ENCODE results near the gene ITPRID1.
A peak's percentile ranks its signal among the peaks of the same experiment; 100 is the strongest.
"Not testable (repeated sequence)": the region's sequence is repeated elsewhere in the genome, so short reads cannot be mapped to it uniquely, and the experiment has no call there.

Gene ITPRID1

DNA sequence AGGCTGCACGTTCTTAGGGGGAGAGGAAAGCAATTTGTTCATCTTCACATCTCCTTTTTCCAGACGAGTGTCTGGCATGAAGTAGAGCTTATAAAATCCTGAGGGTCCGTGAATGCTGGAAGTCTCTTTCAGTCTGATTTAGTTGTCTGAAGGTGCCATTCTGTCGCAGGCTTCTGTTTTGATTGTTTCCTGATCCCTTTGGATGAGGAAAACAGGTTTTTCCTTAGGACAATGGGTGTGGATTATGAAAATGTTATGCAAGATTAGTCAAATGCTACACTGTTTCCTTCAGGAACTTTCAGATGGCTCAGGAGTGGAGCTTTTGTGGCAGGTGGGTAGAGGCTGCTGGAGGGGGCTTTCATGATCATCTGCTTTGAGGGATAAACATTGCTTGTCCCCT, at the start of gene ITPRID1:
Gene ITPRID1 (plus strand): TSS at position 301 of the 400 bp plus-strand sequence. CDS start 38,935 bp downstream, outside the sequence.
- DNase-seq (ENCODE audit: low read depth), result no peak

DNA sequence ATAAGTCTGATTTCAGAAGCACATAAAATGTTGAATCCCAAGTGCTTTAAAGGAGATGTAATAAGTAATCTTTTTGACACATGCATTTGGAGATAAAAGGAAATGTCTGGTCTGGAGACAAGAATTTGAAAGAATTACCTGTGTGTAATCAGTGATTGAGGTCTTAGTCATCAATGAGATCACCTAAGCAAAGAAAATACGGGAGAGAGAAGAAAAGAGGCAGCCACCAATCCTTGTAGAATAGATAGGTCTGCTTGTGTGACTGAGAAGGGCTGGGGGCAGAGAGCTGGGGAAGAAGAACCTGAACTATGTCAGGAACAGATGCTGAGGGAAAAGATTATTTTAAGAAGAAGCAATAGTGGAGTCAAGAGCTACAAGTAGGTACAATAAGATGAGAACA, 49.3 kb upstream of the ITPRID1 start:
- DNase-seq (ENCODE audit: low read depth), result no peak

DNA sequence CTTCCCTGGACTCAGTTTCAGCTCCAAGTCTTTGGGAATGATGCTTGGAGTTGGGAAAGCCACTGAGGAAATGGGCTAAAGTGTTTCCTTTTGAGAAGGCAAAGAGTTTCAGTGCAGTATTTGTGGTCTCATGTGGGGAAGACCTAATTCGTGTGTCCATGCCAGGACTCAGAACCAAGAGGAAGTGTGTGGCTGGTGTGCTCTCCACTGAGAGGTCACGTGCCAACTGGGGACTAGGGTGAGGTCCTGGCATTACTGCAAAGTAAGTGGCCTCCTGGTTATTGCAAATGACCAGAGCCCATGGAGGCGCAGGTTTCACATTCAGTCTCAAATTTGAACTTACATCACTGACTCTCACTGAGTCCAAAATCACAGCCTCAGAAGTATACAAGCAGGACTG, 48.6 kb upstream of the ITPRID1 start:
- DNase-seq (ENCODE audit: low read depth), result no peak

DNA sequence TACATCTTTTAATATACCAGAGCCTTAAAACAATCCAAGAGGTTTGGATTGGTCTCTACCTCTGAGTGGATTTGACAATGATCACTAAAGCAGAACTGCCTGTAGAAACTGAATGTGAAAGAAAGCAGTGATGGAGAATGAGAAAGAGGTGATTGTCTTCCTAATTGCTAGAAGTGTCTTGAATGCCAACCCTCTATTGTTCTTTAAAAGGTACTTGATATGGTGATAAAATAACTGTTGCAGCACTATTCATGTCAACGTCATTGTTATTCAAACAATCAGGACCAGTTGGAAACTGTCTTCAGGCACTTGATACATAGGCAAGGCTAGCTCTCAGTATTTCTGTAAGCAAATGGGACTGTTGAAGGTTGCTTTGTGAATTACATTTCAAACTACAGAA, 47.9 kb upstream of the ITPRID1 start:
- no peak for DNase-seq (ENCODE audit: low read depth)

DNA sequence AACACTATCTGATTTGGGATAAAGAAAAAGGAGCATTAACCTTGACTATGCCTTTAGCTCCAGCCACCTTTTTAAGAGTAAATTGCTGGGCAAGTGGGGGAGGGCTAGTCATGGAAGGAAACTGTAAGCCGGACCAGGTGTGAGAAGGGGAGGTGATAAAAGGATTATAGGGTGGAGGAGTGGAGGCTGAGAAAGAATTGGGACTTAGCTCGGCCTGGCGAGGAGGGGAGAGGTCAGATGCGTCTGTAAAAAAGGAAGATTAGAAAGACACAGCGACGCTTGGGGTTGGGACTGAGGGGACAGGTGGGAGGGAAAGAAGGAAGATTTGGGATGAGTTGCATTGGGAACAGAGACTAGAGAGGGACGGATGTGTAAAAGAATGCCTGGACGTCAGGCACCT, 43.0 kb upstream of the ITPRID1 start:
- DNase-seq (ENCODE audit: low read depth), result not testable (repeated sequence)

DNA sequence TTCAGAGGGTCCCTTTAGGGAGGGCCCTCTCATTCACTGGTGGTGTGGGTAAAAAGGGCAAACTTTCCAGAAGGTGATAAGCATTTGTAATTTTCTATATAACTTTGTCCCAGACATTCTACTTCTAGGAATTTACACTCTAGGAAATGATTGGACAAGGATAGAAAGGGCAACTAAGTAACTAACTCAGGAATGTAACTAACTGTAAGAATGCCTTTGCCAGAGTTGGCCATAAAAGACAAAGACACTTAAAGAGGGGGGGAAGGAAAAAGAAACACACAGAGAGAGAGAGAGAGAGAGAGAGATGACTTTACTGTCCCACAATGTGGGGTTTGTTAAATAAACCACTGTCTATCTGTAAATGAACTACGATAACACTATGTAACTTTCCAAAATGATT, 38.5 kb upstream of the ITPRID1 start:
- no peak for DNase-seq (ENCODE audit: low read depth)

DNA sequence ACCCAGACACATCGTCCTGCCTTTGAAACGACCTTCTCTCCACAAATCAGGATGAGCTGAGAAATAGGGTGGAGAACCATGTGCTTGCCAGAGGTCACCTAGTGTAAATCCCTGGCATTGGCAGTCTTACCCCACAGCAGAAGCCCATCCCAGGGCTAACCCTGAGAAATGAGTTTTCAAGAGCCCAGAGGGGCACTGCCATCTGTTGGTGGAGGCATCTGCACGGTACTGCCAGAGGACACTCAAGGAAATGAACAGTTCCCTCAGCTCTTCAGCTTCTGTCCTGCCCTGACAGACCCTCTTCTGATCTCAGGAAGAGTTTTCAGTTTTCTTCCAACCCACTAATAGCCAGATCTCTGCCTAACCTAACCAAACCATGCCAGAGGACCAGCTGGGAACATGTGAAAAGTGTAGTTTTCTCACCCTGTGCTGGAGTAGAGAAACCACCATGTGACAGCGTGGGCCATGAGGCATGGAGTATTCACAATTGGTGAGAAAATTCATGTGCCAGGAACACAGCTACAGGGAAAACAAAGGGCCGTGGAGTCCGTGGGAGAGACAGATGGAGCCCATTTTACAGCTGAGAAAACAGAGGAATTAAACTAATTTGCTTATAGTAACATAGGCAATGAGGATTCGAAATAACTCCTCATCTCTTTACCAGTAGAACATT, 37.7 kb upstream of the ITPRID1 start:
- DNase-seq (ENCODE audit: low read depth), result no peak

DNA sequence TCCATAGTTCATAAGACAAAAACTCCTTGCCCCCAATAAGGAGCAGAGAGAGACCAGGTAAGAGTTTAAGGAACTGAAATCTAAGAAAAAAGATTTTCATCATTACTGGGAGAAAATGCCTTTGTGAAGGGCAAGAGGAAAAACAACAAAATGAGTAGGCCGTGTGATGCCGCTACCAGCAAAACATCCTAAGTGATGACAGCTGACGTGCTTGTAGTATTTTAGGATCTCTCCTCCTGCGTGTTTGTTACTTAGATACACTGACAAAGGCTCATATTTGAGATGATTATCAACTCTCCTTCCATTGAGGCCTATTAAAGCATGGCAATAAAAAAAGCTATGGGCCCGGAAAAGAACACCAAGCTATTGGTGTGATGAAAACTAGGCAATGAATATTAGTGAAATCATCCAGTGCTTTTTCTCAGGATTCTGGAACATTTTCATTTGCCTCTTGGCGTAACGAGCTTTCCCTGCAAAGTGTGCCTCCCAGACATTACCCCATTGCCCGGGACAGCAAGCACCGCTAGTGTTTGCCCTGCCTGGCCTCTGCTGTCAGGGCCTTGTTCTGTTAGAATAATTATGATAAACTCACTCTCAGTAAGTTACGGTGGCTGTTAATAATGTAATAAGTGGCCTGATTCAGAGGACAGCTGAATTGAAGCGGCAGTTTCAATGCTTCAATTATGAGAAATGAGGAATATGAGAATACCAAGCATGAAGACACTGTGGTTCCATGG, 36.8 kb upstream of the ITPRID1 start:
- no peak for DNase-seq (ENCODE audit: low read depth)

DNA sequence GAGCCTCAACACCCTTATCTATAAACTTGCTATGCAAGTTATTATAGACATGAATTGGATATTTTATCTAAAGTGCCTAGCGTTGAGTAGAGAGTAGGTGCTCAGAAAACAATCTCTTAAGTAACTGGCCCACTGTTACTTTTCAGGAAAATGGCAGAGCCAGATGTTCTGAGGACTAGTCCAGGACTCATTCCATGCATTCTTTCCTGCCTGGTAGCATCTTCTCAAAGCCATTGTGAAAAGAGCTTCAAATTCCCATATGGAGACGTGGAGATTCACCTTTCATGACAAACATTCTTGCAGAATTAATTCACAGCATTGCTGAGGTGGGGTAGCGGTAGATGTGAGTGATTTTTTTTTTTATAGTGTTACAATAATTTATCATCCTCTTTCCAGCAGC, 35.9 kb upstream of the ITPRID1 start:
- DNase-seq (ENCODE audit: low read depth), result no peak

DNA sequence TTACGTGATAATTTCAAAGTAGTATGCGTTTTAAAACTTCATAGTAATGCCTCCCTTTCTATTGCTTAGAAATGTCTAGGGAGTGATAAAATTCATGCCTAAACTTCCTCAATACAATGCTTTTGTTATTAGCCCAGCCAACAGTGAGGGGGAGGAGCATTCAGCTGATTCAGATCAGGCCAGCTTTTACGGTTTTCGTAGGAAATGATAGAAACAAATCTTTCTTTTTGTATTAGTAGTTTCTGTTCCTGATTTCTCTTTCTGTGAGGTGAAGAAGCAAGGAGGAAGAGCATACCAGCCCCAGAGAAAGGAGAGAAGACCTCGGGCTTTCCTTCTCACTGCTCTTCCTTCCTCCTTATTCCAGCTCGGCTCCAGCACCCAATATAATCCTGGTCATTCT, 35.2 kb upstream of the ITPRID1 start:
- no peak for DNase-seq (ENCODE audit: low read depth)

DNA sequence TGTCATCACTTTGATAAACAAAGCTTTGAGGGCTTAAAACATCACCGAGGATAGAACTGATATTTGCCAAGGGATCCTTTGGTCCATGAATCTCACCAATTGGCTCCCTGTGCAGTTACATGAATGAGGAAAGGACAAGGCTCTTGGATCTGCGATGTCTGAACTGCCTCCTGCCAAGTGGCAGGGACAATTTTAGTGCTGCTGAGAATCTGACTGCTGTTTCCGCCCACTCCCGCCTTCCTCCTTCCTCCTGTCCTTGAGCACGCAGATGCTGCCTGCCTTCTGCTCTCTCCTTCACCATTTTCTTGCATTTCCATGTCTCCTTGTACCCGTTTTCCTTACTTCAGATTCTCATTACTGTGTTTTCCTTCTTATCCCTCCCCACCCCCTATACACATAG, 26.8 kb upstream of the ITPRID1 start:
- no peak for DNase-seq (ENCODE audit: low read depth)

DNA sequence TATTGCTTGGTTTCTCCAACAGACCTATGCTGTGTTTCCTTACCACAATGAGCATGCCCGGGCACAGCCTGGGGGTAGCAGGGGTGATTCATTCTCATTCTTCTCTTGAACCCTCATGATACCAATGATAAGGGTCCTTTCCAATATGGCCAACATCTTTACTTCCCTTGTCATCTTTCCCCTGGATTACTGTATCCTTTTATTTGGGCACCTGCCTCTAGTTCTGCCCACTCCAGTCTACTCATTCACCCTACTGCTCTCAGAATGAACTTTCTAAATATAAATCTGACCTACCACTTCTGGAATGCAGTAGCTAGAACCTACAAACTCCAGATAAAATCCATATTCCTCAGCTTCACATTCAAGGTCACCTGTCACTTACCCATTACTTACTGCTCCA, 26.4 kb upstream of the ITPRID1 start:
- no peak for DNase-seq (ENCODE audit: low read depth)

DNA sequence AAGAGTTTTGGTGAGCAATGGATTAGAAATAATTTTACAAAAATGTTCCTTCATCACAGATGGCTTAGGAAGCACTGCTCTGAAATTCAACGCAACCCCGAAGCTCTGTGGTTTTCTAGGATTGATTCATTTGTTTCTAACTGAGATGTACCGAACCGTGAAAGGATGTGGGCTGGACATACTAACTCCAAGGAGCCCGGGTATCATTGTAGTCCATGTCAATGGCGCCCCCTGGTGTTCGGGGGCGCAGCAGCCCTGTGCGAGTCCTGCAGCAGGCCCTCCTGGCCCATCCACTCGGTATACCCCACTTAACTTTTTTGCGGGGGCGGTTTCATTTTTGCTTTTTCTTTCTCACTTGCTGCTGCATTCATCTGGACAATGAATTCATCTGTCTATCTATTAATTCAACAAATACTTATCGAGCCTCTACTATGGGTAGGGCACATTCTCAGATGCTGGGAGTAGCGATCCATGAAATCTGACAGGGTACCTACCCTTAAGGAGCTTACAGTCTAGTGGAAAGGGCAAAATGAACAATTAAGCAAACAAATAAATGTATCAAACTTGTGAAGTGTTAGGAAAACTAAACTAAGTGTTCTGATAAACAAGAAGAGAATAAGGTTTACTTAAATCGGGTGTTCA, 25.2 kb upstream of the ITPRID1 start:
- DNase-seq (ENCODE audit: low read depth), result peak; percentile 4

DNA sequence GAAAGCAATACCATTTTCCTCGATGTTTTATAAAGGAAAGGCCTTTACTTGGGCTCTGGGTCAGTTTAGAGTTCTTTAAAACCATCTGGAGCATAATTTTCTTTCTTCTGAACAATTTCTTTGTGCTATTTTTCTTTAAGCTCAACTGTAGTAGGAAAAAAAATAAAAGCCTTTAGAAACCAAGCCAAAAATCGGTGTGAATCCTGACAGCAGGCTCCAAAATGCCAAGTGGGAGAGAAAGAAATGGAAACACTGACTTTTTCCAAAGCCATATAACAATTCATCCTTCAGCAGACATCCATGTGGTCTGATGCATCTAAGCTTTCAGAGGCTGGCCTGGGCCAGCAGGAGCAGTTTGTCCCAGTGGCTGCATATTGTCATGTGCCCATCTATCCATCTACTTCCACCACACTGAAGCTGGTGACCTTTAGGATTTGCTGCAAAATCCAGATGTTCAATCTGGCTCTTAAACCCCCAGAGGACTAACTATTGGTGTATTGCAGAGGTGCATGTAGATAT, 23.0 kb upstream of the ITPRID1 start:
- no peak for DNase-seq (ENCODE audit: low read depth)

DNA sequence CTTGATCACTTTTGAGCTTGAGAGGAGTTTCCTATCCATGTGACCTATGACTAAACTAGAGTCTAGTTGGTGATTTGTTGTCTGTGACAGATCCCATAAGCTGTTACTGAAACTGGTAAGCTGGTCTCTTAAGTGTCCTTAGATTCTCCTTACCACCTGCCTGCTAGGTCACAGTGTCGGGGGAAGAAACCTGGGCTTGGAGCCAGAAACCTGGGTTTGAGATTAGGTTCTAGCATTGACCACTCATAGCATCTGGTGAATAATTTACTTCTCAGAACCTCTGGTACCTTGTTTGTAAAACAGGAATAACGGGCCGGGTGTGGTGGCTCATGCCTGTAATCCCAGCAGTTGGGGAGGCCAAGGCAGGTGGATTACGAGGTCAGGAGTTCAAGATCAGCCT, 21.8 kb upstream of the ITPRID1 start:
- DNase-seq (ENCODE audit: low read depth), result no peak

DNA sequence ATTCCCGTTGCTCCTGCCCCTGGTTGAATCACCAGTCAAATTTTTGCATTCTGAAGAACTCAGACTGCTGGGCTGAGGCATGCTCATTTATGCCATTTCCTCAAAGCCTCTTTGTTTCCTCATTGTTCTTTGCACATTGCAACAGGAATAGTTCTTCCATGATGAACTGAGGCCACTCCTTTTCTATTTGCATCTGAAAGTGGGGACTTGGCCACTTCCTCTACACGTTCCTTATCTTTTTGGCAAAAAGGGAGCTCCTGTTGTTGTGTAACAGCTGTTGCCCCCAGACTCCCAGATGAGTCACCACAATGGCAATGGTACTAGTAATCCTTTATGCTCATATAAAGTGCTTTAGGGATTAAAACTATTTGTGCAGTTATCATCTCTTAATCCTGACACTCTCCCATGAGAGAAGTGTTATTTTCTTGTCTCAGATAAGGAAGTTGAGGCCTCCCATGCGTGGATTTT, 20.1 kb upstream of the ITPRID1 start:
- no peak for DNase-seq (ENCODE audit: low read depth)

DNA sequence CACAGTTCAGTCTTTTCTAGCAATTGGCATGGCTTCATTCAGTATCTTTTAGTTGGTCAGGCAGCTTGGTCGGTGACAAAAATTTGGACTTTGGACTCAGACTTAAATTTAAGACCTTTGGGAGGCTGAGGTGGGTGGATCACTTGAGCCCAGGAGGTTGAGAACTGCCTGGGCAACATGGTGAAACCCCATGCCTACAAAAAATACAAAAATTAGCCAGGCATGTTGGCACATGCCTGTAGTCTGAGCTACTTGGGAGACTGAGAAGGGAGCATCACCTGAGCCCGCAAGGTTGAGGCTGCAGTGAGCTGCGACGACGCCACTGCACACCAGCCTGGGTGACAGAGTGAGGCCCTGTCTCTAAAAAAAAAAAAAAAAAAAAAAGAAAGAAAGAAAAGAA, 19.5 kb upstream of the ITPRID1 start:
- DNase-seq (ENCODE audit: low read depth), result no peak

DNA sequence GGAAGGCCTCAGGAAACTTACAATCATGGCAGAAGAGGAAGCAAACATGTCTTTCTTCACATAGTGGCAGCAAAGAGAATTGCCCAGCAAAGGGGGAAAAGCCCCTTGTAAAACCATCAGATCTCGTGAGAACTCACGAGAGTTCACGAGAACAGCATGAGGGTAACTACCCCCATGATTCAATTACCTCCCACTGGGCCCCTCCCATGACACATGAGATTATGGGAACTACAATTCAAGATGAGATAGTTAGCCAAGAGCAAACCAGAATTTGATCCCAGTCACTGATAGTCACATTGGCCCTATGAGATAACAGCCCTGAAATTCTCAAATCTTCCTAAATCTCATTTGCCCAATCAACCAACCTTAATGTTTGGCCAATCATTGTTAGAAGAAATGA, 18.2 kb upstream of the ITPRID1 start:
- DNase-seq (ENCODE audit: low read depth), result no peak

DNA sequence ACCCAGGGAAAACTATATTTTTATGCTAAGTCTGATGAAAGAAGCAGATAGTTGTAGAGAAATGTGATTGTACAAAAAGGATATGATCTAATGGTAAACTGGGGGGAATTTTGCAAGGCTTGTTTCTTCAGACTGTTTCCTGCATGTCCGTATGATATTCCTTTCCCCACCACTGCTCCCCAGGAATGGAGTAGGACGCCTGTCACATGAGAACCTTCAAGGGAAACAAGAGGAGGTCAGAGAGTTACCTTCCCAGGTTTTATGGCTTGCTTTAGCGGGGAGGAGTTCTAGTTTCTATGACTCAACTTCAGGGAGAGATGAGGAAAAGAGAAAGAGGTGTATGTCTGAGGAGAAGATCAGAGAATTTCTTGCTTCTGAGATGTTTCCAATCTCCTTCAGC, 16.4 kb upstream of the ITPRID1 start:
- no peak for DNase-seq (ENCODE audit: low read depth)

DNA sequence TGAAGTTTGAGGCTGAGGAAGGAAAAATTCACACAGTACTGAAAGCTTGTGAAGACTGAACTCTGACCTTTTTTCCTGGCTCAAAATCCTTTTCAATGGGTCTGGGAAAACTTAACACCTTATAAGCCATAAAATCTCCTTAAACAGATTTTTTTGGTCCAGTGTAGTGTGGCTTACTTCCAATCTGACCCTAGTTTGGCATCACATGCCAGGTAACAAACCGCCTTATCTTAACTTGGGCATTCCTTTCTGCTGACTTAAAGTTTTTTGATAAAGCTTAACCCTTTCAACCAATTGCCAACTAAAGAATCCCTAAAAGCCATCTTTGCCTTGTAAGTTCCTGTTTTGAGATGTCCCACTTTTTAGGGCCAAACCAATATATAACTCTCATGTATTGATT, 13.2 kb upstream of the ITPRID1 start:
- DNase-seq (ENCODE audit: low read depth), result no peak

DNA sequence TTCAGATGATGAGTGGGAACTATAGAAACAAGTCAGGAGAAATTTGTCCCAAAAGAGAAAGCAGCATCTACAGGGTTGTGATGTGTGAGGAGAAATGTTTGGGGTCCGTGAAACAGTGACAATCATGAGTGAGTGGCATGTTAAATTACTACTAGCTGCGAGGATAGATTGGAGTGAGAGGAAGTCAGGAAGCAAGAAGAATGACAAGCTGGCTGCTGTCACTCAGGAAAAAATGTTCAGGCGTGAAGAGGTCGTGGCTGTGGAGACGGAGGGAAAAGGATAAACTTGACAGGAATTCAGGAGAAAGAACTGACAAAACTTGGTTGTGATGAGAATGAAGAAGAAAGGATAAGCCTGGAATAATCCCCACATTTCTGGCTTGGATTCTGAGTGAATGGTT, 5.1 kb upstream of the ITPRID1 start:
- no peak for DNase-seq (ENCODE audit: low read depth)

DNA sequence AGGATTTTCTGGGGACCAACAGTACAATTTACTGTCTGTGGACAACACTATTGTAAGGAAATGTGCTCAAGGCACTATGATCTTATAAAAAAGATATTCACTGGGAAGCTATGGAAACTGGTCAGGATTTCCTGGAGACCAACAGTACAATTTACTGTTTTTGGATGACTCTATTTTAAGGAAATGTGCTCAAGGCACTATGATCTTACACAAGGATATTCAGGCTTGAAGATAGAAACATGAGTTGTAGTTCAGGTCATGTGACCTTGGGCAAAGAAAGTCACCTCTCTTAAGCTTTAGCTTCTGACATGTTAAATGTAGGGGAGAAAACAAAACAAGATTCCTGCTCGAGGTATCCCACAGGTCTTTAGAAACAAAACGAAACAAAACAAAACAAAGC, 1.7 kb upstream of the ITPRID1 start:
- DNase-seq (ENCODE audit: low read depth), result no peak

All from stimulated activated CD8-positive, alpha-beta memory T cell treated with anti-CD3 and anti-CD28 coated beads, Interleukin-15, amount 100 ng/mL, for 24 hours (primary cell).